Left kidney (tissue), 2 donors: Measurements from ENCODE around the gene ZNF511. TPM values are rescaled to one million over a fixed set of nuclear protein-coding genes. Genes with fewer than 3 reads are reported as not detected.

Experiments used
- DNase-seq: peaks from one replicate; pipeline ENCODE4 v3.0.0-alpha.2; 2013
- polyA plus RNA-seq: library from polyadenylated mRNA; unstranded; fragments of 120-200 nt; gene quantifications from one replicate; pipeline ENCODE4 v1.2.1, GENCODE V29; 2013; ENCODE audit not compliant: insufficient read length

The ZNF511 gene
- polyA plus RNA-seq, 1 donor, result 30.7 TPM

GRCh38 chr10:133272964-133273420 is 35.7 kb upstream of the ZNF511 start:
- no peak for DNase-seq

- no peak for DNase-seq
Observed at GRCh38 chr10:133273534-133274143, 35.1 kb upstream of the ZNF511 start.

GRCh38 chr10:133274751-133275683 is 33.7 kb upstream of the ZNF511 start:
- DNase-seq, result no peak

GRCh38 chr10:133275684-133276092 is 33.0 kb upstream of the ZNF511 start:
- DNase-seq, result no peak

GRCh38 chr10:133276100-133276434 is 32.6 kb upstream of the ZNF511 start:
- no peak for DNase-seq

GRCh38 chr10:133276435-133277201 is 32.1 kb upstream of the ZNF511 start, which contains the start of gene ADAM8:
TSS of gene ADAM8 (minus strand) at chr10:133276868. CDS start at chr10:133276817, 51 bp downstream.
- DNase-seq, result no peak

GRCh38 chr10:133277277-133277992 is 31.3 kb upstream of the ZNF511 start:
- no peak for DNase-seq

- DNase-seq, result no peak
Observed at GRCh38 chr10:133277993-133278576, 30.6 kb upstream of the ZNF511 start.

- no peak for DNase-seq
Observed at GRCh38 chr10:133278577-133279265, 30.0 kb upstream of the ZNF511 start.

- DNase-seq, result no peak
Observed at GRCh38 chr10:133279326-133280226, 29.1 kb upstream of the ZNF511 start.

- no peak for DNase-seq
Observed at GRCh38 chr10:133280391-133281059, 28.2 kb upstream of the ZNF511 start.

- no peak for DNase-seq
Observed at GRCh38 chr10:133281084-133281483, 27.6 kb upstream of the ZNF511 start.

- DNase-seq, result no peak
Observed at GRCh38 chr10:133281628-133282372, 26.9 kb upstream of the ZNF511 start.

- DNase-seq, result no peak
Observed at GRCh38 chr10:133282846-133283390, 25.8 kb upstream of the ZNF511 start.

- no peak for DNase-seq
Observed at GRCh38 chr10:133283931-133284330, 24.8 kb upstream of the ZNF511 start.

- no peak for DNase-seq
Observed at GRCh38 chr10:133285217-133285616, 23.5 kb upstream of the ZNF511 start.

GRCh38 chr10:133286366-133286765 is 22.3 kb upstream of the ZNF511 start:
- no peak for DNase-seq
